K562 treated with DMSO at 1 percent for 12 hours (cell line): ENCODE data around the gene PRDX1. TPM values are rescaled to one million over a fixed set of nuclear protein-coding genes. Genes with fewer than 3 reads are reported as not detected.

Source experiments
- total RNA-seq: library from RNA; unstranded; fragments of 300-600 nt; gene quantifications from 2 replicates; pipeline ENCODE4 v1.2.3, GENCODE V29; 2022; ENCODE audit not compliant: insufficient read depth

PRDX1 gene
- 681 and 841 TPM in 2 replicates for total RNA-seq

GRCh38 chr1:45521413-45522323 is at the start of gene PRDX1:
TSS of gene PRDX1 (minus strand) at chr1:45521884. CDS start at chr1:45519043, 2,841 bp downstream.

GRCh38 chr1:45550401-45551351 is 29.0 kb upstream of the PRDX1 start, which contains the start of gene AKR1A1:
TSS of gene AKR1A1 (plus strand) at chr1:45550826. CDS start at chr1:45561795, 10,969 bp downstream.

GRCh38 chr1:45490626-45491486 is 30.8 kb downstream of the PRDX1 start, which contains the start of gene TESK2:
TSS of gene TESK2 (minus strand) at chr1:45491163. CDS start at chr1:45457785, 33,378 bp downstream.

Other genes with a start within 250 kb of the PRDX1 start
- gene HPDL, start 195.0 kb downstream of the PRDX1 start, total RNA-seq, result not detected in 2 replicates
- gene TOE1, start 181.7 kb downstream of the PRDX1 start, total RNA-seq, result 12.2 and 15.7 TPM in 2 replicates
- gene MUTYH, start 181.4 kb downstream of the PRDX1 start, total RNA-seq, result 23.1 and 32.2 TPM in 2 replicates
- gene TESK2, start 30.7 kb downstream of the PRDX1 start, total RNA-seq, result 8.2 and 14.5 TPM in 2 replicates
- 5.7 and 9.9 TPM in 2 replicates for gene CCDC163, start 21.8 kb downstream of the PRDX1 start, total RNA-seq
- 1.8 and 3.2 TPM in 2 replicates for gene MMACHC, start 21.6 kb downstream of the PRDX1 start, total RNA-seq
- gene AKR1A1, start 28.9 kb upstream of the PRDX1 start, total RNA-seq, result 180 and 238 TPM in 2 replicates
- gene NASP, start 62.2 kb upstream of the PRDX1 start, total RNA-seq, result 228 and 377 TPM in 2 replicates
- 1.3 and 3.0 TPM in 2 replicates for gene CCDC17, start 102.2 kb upstream of the PRDX1 start, total RNA-seq
- gene GPBP1L1, start 164.6 kb upstream of the PRDX1 start, total RNA-seq, result 44.6 and 87.8 TPM in 2 replicates
- gene TMEM69, start 166.3 kb upstream of the PRDX1 start, total RNA-seq, result 31.0 and 58.6 TPM in 2 replicates
- 2.6 and 10.0 TPM in 2 replicates for gene IPP, start 228.8 kb upstream of the PRDX1 start, total RNA-seq